Peyer's patch (tissue), 4 donors: ENCODE data around the gene KDM6B. TPM values are rescaled to one million over a fixed set of nuclear protein-coding genes. Genes with fewer than 3 reads are reported as not detected.

ENCODE experiments used
- DNase-seq, 3 donors: peaks; one replicate each; pipeline ENCODE4 v3.0.0-alpha.2; 2017 to 2019
- H3K27ac ChIP-seq, 4 donors: fragments of 200-600 bp; sonication (generic); one replicate each; pipeline ENCODE4 v1.5.1; 2016 to 2019
- H3K27me3 ChIP-seq, 2 donors: fragments of 200-600 bp; sonication (generic); one replicate each; pipeline ENCODE4 v1.5.1; 2019
- H3K36me3 ChIP-seq, 3 donors: fragments of 200-600 bp; sonication (generic); one replicate each; pipeline ENCODE4 v1.5.1; 2016 to 2019
- H3K4me1 ChIP-seq, 4 donors: fragments of 200-600 bp; sonication (generic); one replicate each; pipeline ENCODE4 v1.5.1; 2016 to 2019
- H3K4me3 ChIP-seq, 4 donors: fragments of 200-600 bp; sonication (generic); 1 replicate in 3 of 4; 2 replicates in 1 of 4; pipeline ENCODE4 v1.5.1; 2016 to 2019; ENCODE audit warnings: mild to moderate bottlenecking in 1 of 4
- H3K9me3 ChIP-seq, 4 donors: fragments of 200-600 bp; sonication (generic); one replicate each; pipeline ENCODE4 v1.5.1; 2016 to 2019; ENCODE audit warnings: mild to moderate bottlenecking in 1 of 4
- CTCF ChIP-seq, 6 experiments: fragments of 450-650 bp in 4 of 6; fragments of 200-600 bp in 2 of 6; sonication (generic) in 1 of 6; IDR thresholded peaks; one replicate each; pipeline ENCODE4 v1.5.1; 2017 to 2019; ENCODE audit warnings: antibody characterized with exemption in 6 of 6, mild to moderate bottlenecking in 3 of 6, moderate library complexity in 1 of 6
- POLR2A ChIP-seq, 2 donors: fragments of 450-650 bp; IDR thresholded peaks; one replicate each; pipeline ENCODE4 v1.5.1; 2017; ENCODE audit warnings: antibody characterized with exemption in 2 of 2, mild to moderate bottlenecking in 2 of 2, moderate library complexity in 2 of 2
- total RNA-seq, 4 donors: library from RNA; depleted of rRNA; stranded (reverse); fragments of >200 nt; gene quantifications; one replicate each; pipeline ENCODE4 v1.1.0, GENCODE V29; 2016

The KDM6B gene
- total RNA-seq, 4 donors from 2014 or later: 32.1 to 45.6 (median 36.4) TPM

GRCh38 chr17:7836596-7837407 lies 2.8 kb downstream of the KDM6B start:
- Histone ChIP-seq H3K27ac (peak overlapping the region; percentile 88 to 100 (median 95)), H3K27me3 (no peaks in the 10 kb centered on the region), H3K9me3 (no peaks in the 10 kb centered on the region), H3K4me1 (peaks cover 0 to 56% (median 27%) of the 10 kb centered on the region in 4 donors), H3K36me3 (peaks cover 0 to 7% (median 0%) of the 10 kb centered on the region in 3 donors), H3K4me3 (peak overlapping the region; percentile 54 to 85 (median 76))
- TF ChIP-seq CTCF (IDR thresholded peaks at IDR 0.05) (peak in 1 of 6 experiments; percentile 37), POLR2A (IDR thresholded peaks at IDR 0.05) (peak in 1 of 2 donors; percentile 54)
- DNase-seq: peak; percentile 67 to 98 (median 96)

GRCh38 chr17:7837408-7838088 lies 3.5 kb downstream of the KDM6B start:
- H3K9me3 ChIP-seq: no peaks in the 10 kb centered on the region
- no peak for DNase-seq
- peaks cover 0 to 56% (median 27%) of the 10 kb centered on the region in 4 donors for H3K4me1 ChIP-seq
- peak in 3 of 6 experiments; percentile 18 to 25 (median 23) for TF ChIP-seq CTCF (IDR thresholded peaks at IDR 0.05)
- TF ChIP-seq POLR2A (IDR thresholded peaks at IDR 0.05): peak; percentile 62
- no peaks in the 10 kb centered on the region for H3K27me3 ChIP-seq
- H3K4me3 ChIP-seq: peak overlapping the region; percentile 16 to 85 (median 50)
- H3K36me3 ChIP-seq: peaks cover 0 to 7% (median 0%) of the 10 kb centered on the region in 3 donors
- H3K27ac ChIP-seq: peak overlapping the region; percentile 88 to 100 (median 95)

GRCh38 chr17:7838090-7839075 lies 4.4 kb downstream of the KDM6B start:
- Histone ChIP-seq H3K4me1 (peaks cover 0 to 50% (median 24%) of the 10 kb centered on the region in 4 donors), H3K9me3 (no peaks in the 10 kb centered on the region), H3K27ac (peak overlapping the region; percentile 88 to 100 (median 95)), H3K36me3 (peaks cover 0 to 7% (median 0%) of the 10 kb centered on the region in 3 donors), H3K4me3 (peak overlapping the region; percentile 16 to 85 (median 50)), H3K27me3 (no peaks in the 10 kb centered on the region)
- peak in 2 of 3 donors; percentile 44 to 53 for DNase-seq
- TF ChIP-seq POLR2A (IDR thresholded peaks at IDR 0.05): no peak
- no peak for TF ChIP-seq CTCF (IDR thresholded peaks at IDR 0.05)

- Histone ChIP-seq H3K27ac (peak overlapping the region; percentile 88 to 100 (median 95)), H3K4me1 (peaks cover 0 to 48% (median 24%) of the 10 kb centered on the region in 4 donors), H3K9me3 (no peaks in the 10 kb centered on the region), H3K36me3 (peaks cover 0 to 7% (median 0%) of the 10 kb centered on the region in 3 donors), H3K27me3 (no peaks in the 10 kb centered on the region), H3K4me3 (peak overlapping the region in 2 of 4 donors; percentile 80 to 85)
- peak in 1 of 2 donors; percentile 67 for TF ChIP-seq POLR2A (IDR thresholded peaks at IDR 0.05)
- TF ChIP-seq CTCF (IDR thresholded peaks at IDR 0.05): no peak
- DNase-seq: peak in 2 of 3 donors; percentile 87 to 90
These were observed 5.3 kb downstream of the KDM6B start for GRCh38 chr17:7839190-7839875.
